K562 (cell line): ENCODE results near the gene HMGN1. TPM values are rescaled to one million over a fixed set of nuclear protein-coding genes. Genes with fewer than 3 reads are reported as not detected.

ENCODE experiments used
- CBX2 ChIP-seq: fragments of 200-600 bp; sonication (generic); IDR thresholded peaks from one replicate; pipeline ENCODE4 v1.6.1; 2012; ENCODE audit warnings: mild to moderate bottlenecking, low read length, inconsistent platforms; ENCODE audit not compliant: insufficient read depth, poor library complexity, severe bottlenecking
- CHD7 ChIP-seq: fragments of 200-600 bp; sonication (generic); IDR thresholded peaks from one replicate; pipeline ENCODE4 v1.6.1; 2012; ENCODE audit warnings: mild to moderate bottlenecking, low read depth, low read length, inconsistent platforms
- E2F6 ChIP-seq, 2 experiments: IDR thresholded peaks; 2 replicates each; pipeline ENCODE4 v1.6.1; 2011; ENCODE audit warnings: borderline replicate concordance in 1 of 2, control low read depth in 1 of 2, low read depth in 1 of 2, low read length in 1 of 2, mild to moderate bottlenecking in 1 of 2, mixed read lengths in 1 of 2, moderate library complexity in 1 of 2; ENCODE audit not compliant: insufficient read depth in 1 of 2, insufficient read length in 1 of 2, poor library complexity in 1 of 2, severe bottlenecking in 1 of 2; ENCODE audit errors: extremely low read depth in 1 of 2
- KAT2B ChIP-seq: IDR thresholded peaks from one replicate; pipeline ENCODE4 v1.6.1; 2012; ENCODE audit warnings: low read depth, mild to moderate bottlenecking, control low read depth, inconsistent platforms, low read length, moderate library complexity
- KDM2B ChIP-seq: fragments of 250-450 bp; sonication (Bioruptor Pico); IDR thresholded peaks from 2 replicates; pipeline ENCODE4 v1.8.0; 2021; ENCODE audit warnings: mild to moderate bottlenecking, moderate library complexity
- NCOA6 ChIP-seq: fragments of 450-650 bp; IDR thresholded peaks from 2 replicates; pipeline ENCODE4 v1.6.1; 2017; ENCODE audit warnings: mild to moderate bottlenecking
- PKNOX1 ChIP-seq: fragments of 450-650 bp; IDR thresholded peaks from 2 replicates; pipeline ENCODE4 v1.6.1; 2016
- PTBP1 ChIP-seq: fragments of 200-400 bp; formaldehyde crosslinking; IDR thresholded peaks from 2 replicates; pipeline ENCODE4 v1.6.1; 2017; ENCODE audit warnings: low read depth, low read length
- RAD21 ChIP-seq, 2 experiments: fragments of 250-450 bp in 1 of 2; fragments of 450-650 bp in 1 of 2; sonication (Bioruptor Pico) in 1 of 2; formaldehyde crosslinking in 1 of 2; IDR thresholded peaks in 1 of 2; conservative IDR thresholded peaks in 1 of 2; 2 replicates each; pipeline versions ENCODE4 v1.4.0 to v1.8.0; 2020 to 2022; ENCODE audit warnings: mild to moderate bottlenecking in 2 of 2, moderate library complexity in 1 of 2
- SNRNP70 ChIP-seq: fragments of 200-400 bp; formaldehyde crosslinking; optimal IDR thresholded peaks from 2 replicates; pipeline ENCODE3; 2017; ENCODE audit warnings: low read depth, low read length
- U2AF2 ChIP-seq: fragments of 200-400 bp; formaldehyde crosslinking; optimal IDR thresholded peaks from 2 replicates; pipeline ENCODE3; 2017; ENCODE audit warnings: low read depth, mild to moderate bottlenecking, low read length
- ZFP1 ChIP-seq: fragments of 450-650 bp; formaldehyde crosslinking; IDR thresholded peaks from 2 replicates; pipeline ENCODE4 v1.4.0; 2020; ENCODE audit warnings: mild to moderate bottlenecking, mixed read lengths
- ZNF165 ChIP-seq: fragments of 250-450 bp; sonication (Bioruptor Pico); IDR thresholded peaks from 2 replicates; pipeline ENCODE4 v1.4.0; 2020; ENCODE audit warnings: borderline replicate concordance
- ZNF212 ChIP-seq: fragments of 450-650 bp; formaldehyde crosslinking; IDR thresholded peaks from 2 replicates; pipeline ENCODE4 v1.4.0; 2020; ENCODE audit warnings: mild to moderate bottlenecking
- polyA plus RNA-seq, 8 experiments: library from polyadenylated mRNA; depleted of rRNA in 4 of 8; stranded (reverse) in 5 of 8; unstranded in 3 of 8; fragments of >200 nt; fragmentation: Nextera tagmentation in 2 of 8; fragmentation: Illumina TruSeq in 1 of 8; extraction: Ambion mirVana in 2 of 8; extraction: Trizol in 1 of 8; gene quantifications; 2 replicates each; pipeline versions ENCODE4 v1.2.1 to v1.2.3, GENCODE V29; 2011 to 2014; ENCODE audit warnings: inconsistent platforms in 1 of 8, missing spikeins in 1 of 8
- total RNA-seq, 7 experiments: library from RNA; depleted of rRNA in 6 of 7; stranded (reverse); fragments of >200 nt in 6 of 7; fragmentation: Illumina TruSeq in 2 of 7; extraction: Trizol in 2 of 7; gene quantifications; 2 replicates each; pipeline versions ENCODE4 v1.2.1 to v1.2.3, GENCODE V29; 2011 to 2021; ENCODE audit warnings: low replicate concordance in 1 of 7

Gene HMGN1
- total and polyA plus RNA-seq, 9 of the 15 experiments (the other 6 are each of a cell fraction or from before 2014, with no cell fraction given): 124 to 626 (median 498) TPM

GRCh38 chr21:39313571-39314142 lies 35.2 kb downstream of the HMGN1 start, which contains the start of gene BRWD1 (continued):
- TF ChIP-seq CHD7: no peak
- TF ChIP-seq U2AF2: no peak
- no peak; the same call in 1 of the 2 replicates for TF ChIP-seq ZNF165 (CRISPR knock-in tag)
- TF ChIP-seq RAD21 (CRISPR knock-in tag; conservative IDR thresholded peaks at IDR 0.05 in 1 of 2, IDR thresholded peaks at IDR 0.05 in 1 of 2): peak; percentile 75 to 83
- TF ChIP-seq PTBP1: 0 out of 2 replicates have a peak, but pooled peaks have one; percentile 63
- peak; percentile 42; the same call in 1 of the 2 replicates for TF ChIP-seq KDM2B (CRISPR knock-in tag)
- no peak for TF ChIP-seq ZNF212 (CRISPR knock-in tag)
- TF ChIP-seq SNRNP70: no peak
- TF ChIP-seq NCOA6: peak; percentile 76; the same call in 1 of the 2 replicates
- TF ChIP-seq PKNOX1: no peak; the same call in 1 of the 2 replicates
- no peak for TF ChIP-seq CBX2
- no peak for TF ChIP-seq KAT2B
- 0 out of 2 replicates have a peak, but pooled peaks have one; percentile 52 for TF ChIP-seq ZFP1
- TF ChIP-seq E2F6 (IDR thresholded peaks at IDR 0.05; ENCODE audit: borderline replicate concordance in 1 of 2, extremely low read depth in 1 of 2, insufficient read depth in 1 of 2, insufficient read length in 1 of 2, low read depth in 1 of 2, low read length in 1 of 2, poor library complexity in 1 of 2, severe bottlenecking in 1 of 2): peak; percentile 92 to 95
